HG03196 (cell line): ENCODE measurements around the gene GMDS.
A peak's percentile ranks its signal among the peaks of the same experiment; 100 is the strongest.

Source experiments
- ATAC-seq: cut with Tn5 transposase; IDR thresholded peaks from one replicate; pipeline ENCODE4 v1.9.1; 2021; ENCODE audit not compliant: unreplicated experiment

GMDS gene

GRCh38 chr6:1599469-1599868 lies 645.9 kb downstream of the GMDS start:
- no peak for ATAC-seq

- ATAC-seq: no peak
Observed at GRCh38 chr6:1598886-1599285, 646.5 kb downstream of the GMDS start.

GRCh38 chr6:1598433-1598832 lies 647.0 kb downstream of the GMDS start:
- no peak for ATAC-seq

- ATAC-seq: no peak
Observed at GRCh38 chr6:1597924-1598323, 647.5 kb downstream of the GMDS start.

- ATAC-seq: no peak
Observed at GRCh38 chr6:1597121-1597744, 648.2 kb downstream of the GMDS start.

GRCh38 chr6:1596088-1596852 lies 649.1 kb downstream of the GMDS start:
- peak; percentile 67 for ATAC-seq

GRCh38 chr6:1595271-1596087 lies 649.9 kb downstream of the GMDS start:
- no peak for ATAC-seq

GRCh38 chr6:1594445-1595200 lies 650.8 kb downstream of the GMDS start:
- no peak for ATAC-seq

- ATAC-seq: no peak
Observed at GRCh38 chr6:1593958-1594314, 651.5 kb downstream of the GMDS start.

- no peak for ATAC-seq
Observed at GRCh38 chr6:1593286-1593957, 652.0 kb downstream of the GMDS start.

GRCh38 chr6:1592852-1593251 lies 652.6 kb downstream of the GMDS start:
- no peak for ATAC-seq

GRCh38 chr6:1591926-1592325 lies 653.5 kb downstream of the GMDS start:
- no peak for ATAC-seq

- ATAC-seq: no peak
Observed at GRCh38 chr6:1591243-1591642, 654.2 kb downstream of the GMDS start.

- no peak for ATAC-seq
Observed at GRCh38 chr6:1590580-1590979, 654.8 kb downstream of the GMDS start.

GRCh38 chr6:1589208-1589607 lies 656.2 kb downstream of the GMDS start:
- ATAC-seq: no peak

GRCh38 chr6:1587977-1588376 lies 657.4 kb downstream of the GMDS start:
- ATAC-seq: no peak

GRCh38 chr6:1587546-1587945 lies 657.9 kb downstream of the GMDS start:
- ATAC-seq: no peak

GRCh38 chr6:1586861-1587450 lies 658.4 kb downstream of the GMDS start:
- ATAC-seq: no peak

- no peak for ATAC-seq
Observed at GRCh38 chr6:1586256-1586655, 659.1 kb downstream of the GMDS start.

GRCh38 chr6:1585669-1586049 lies 659.7 kb downstream of the GMDS start:
- ATAC-seq: no peak
